NCI-H1417 treated with DMSO at 0.1 percent for 48 hours (cell line): ENCODE measurements around the gene GATAD2A.

Experiments
- DNase-seq: peaks from one replicate; lab custom pipeline; 2025; lab: John Stamatoyannopoulos, UW

Gene GATAD2A

DNA sequence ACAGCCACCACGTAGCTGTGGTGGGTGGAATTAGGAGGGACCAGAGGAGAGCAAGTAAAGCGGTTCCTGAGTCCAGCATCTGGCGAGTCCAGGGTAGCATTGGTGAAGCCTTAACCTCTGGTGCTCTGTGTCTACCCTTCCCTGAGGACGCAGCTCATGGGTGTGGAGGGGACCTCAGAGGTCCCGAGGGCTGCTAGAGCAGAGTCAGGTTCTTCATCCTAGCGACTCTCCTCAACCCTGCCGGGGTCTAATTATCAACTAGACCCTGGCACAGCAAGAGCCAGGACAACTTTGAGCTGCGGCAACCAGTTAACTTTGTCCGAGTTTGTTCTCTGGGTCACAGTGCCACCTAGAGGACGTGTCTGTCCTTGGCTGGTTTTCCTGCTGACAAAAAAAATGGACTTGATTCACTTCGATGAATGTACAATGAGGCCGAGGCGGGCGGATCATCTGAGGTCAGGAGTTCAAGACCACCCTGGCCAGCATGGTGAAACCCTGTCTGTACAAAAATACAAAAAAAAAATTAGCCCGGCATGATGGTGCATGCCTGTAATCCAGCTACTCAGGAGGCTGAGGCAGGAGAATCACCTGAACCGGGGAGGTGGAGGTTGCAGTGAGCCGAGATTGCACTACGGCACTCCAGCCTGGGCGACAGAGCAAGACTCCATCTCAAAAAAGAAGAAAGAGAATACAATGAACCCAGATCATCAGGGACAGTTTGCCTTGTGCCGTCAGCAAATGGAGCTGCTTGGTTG lies 84.9 kb downstream of the GATAD2A start:
- DNase-seq, result peak; percentile 1

DNA sequence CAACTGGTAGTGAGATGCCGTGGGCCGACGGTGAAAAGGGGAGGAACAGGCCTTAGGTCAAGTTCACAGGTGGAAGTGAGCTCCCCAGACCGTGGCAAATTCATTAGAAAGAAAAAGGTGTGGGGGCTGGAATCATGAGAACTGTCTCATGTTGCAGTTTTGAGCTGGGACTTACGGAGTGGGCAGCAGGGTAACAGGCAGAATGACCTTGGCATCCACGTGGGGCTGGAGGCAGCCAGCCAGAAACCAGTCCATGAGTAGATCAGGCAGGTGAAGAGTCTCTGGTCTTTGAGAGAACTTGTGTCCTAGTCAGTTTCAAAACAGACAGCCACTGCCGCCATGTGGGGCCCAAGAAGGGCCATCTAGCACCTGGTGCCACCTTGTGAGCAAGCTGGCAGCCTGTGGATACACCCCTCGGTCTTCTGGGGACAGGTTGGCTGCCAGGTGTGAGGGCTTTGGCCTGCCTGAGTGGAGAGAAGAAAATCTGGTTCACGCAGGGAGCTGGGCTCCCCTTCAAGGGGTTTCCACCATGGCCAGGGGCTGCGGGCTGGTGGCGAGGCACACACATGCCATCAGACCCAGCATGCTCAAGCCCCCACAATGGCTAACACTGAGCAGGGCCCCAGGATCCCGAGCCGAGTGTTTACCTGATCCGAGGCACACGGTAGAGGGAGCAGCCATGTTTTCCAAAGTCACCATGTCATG lies 86.0 kb downstream of the GATAD2A start:
- no peak for DNase-seq

DNA sequence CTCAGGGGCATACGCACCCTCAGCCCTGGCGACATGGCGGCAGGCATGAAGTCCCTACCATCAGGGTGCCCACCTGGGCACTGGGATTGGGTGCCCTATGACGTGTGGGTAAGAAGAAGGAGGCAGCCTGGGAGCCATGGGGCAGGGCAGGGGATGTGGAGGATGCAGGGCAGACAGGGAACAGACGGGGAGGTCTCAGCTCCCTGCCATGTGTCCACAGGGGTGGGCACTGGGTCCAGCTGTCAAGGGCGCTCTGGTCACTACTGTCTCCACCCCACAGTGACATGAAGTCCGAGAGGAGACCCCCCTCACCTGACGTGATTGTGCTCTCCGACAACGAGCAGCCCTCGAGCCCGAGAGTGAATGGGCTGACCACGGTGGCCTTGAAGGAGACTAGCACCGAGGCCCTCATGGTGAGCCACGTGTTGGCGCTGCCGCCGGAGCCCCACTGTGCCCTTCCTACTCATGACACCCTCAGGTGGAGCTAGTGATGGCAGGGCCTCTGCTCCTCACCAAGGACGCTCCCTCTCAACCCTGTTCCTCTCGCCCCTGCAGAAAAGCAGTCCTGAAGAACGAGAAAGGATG lies 86.6 kb downstream of the GATAD2A start:
- no peak for DNase-seq

DNA sequence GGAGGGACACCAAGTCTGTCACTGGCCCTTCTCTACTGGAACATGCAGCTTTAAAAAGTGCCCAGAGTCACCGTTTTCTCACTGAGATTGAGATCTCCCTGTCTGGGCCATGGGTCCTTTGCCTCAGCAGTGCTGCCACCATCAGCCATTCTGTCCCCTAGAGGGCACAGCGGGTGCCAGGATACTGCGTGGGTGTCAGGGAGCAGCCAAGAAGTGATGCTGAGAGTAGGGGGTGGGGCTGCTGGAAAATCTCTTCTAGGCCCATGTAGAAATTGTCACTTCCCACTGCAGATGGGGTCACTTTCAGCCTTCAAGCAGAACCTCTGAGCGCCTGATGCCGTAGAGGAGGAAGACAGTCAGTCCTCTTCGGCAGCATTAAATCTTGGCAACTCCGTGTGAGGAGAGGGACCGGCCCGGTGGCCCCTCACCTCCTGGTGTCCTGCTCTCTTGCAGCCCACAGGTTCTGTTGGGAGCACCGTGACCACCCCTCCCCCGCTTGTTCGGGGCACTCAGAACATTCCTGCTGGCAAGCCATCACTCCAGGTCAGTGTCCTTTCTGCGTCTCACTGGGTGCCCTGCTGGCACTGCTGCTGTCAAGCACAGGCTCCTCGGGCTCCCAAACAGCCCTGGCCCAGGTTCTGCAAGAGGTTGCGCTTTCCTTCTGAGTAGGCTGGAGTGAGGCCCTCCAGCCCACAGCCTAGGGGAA lies 88.5 kb downstream of the GATAD2A start:
- DNase-seq, result no peak

DNA sequence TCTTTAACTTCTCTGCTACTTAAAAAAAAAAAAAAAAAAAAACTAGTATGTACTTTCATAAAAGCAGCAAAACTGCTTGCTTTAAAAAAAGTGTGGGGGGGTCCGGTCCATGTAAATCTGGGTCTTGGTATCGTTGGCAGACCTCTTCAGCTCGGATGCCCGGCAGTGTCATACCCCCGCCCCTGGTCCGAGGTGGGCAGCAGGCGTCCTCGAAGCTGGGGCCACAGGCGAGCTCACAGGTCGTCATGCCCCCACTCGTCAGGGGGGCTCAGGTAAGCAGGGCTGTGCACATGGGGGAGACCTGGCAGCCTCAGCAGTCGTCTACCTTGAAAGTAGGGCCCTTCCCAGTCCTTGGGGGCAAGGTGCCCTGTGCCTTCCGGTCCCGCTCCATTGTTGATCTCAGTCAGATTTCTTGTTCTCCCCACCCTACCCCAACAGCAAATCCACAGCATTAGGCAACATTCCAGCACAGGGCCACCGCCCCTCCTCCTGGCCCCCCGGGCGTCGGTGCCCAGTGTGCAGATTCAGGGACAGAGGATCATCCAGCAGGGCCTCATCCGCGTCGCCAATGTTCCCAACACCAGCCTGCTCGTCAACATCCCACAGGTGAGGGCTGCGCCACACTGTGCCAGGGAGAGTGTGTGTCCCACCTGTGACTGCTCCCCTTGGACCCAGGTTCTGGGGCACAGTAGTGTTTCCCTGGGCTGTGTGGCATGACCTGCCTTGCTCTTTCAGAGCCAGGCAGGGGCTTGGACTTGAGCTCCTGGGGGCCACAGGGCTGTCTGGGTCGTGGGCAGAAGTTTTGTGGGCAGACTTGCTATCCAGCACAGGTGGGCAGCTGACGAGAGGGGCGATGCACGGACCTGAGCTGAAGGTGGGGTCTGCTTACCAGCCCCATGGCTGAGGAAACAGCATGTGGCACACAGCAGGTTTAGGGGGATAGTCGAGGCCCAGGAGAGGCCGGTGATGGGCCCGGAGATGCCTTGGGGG lies 90.4 kb downstream of the GATAD2A start:
- DNase-seq, result no peak

DNA sequence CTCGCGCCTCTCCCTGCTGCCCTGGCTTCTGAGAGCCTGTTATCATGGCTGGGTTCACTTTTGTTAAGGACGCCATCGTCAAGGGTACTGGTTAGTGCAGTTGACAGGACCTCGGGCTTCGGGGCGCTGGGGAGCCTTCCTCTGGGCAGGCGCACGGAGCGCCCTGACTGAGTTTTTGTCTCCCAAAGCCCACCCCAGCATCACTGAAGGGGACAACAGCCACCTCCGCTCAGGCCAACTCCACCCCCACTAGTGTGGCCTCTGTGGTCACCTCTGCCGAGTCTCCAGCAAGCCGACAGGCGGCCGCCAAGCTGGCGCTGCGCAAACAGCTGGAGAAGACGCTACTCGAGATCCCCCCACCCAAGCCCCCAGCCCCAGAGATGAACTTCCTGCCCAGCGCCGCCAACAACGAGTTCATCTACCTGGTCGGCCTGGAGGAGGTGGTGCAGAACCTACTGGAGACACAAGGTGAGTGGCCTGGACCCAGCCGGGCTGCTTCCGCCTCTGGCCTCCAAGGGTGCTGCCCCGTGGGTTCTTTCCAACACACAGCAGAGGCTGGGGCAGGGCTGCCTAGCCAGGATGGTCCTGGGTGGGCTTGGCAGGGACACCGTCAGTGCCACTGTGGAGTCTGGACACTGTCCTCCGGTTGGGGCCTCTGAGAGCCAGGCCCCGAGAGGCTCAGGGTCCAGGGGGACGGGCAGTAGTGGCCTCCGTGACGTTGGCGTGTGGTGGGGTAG lies 92.9 kb downstream of the GATAD2A start:
- no peak for DNase-seq

DNA sequence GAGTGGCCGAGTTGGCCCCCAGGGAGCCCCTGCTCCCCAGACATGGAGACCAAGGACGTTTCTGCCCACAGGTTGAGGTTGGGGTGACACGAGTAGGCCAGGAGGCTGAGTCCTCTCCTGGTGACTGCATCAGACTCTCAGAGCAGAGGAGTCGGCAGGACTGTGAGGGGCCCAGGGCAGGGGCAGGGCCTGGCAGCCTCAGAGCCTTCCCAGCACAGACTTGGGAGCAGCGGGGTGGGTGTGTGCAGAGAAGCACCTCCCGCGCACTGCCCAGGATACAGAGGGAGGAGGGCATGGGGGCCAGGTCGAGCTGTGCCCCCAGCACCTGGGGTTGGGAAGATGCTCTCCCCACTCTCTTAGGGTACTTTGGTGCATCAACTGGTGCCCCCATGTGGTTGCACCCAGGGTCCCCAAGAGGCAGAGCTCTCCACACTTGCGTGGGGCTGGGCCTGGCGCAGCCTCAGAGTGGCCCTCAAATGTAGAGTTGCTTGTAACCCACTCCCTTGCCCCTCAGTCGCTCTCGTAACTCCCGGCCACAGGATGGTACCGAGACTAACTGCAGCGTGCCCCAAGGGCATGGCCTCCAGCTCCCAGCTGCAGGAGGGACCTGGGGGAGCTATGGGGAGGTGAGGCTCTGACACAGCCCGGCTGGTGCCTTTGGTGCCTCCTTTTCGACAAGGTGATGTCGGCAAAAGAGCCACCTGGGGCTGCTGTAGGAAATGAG lies 94.0 kb downstream of the GATAD2A start:
- DNase-seq, result no peak

DNA sequence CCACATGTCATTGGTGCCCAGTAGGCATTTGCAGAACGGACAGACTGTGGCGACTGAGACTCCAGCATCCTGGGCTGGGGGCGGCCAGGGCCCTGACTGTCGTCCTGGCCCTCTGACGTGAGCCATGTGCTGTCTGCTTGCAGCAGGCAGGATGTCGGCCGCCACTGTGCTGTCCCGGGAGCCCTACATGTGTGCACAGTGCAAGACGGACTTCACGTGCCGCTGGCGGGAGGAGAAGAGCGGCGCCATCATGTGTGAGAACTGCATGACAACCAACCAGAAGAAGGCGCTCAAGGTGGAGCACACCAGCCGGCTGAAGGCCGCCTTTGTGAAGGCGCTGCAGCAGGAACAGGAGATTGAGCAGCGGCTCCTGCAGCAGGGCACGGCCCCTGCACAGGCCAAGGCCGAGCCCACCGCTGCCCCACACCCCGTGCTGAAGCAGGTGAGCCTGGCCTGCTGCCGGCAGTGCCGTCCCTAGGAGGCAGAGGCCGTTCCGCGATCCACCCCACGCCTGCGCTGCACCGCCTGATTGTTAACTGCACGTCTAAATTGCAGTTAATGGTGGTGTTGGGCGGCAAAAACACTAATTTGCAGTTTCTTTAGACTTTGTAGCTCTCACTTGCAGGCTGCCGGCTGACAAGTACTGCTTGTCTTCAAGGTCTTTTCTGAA lies 95.6 kb downstream of the GATAD2A start:
- DNase-seq, result no peak

DNA sequence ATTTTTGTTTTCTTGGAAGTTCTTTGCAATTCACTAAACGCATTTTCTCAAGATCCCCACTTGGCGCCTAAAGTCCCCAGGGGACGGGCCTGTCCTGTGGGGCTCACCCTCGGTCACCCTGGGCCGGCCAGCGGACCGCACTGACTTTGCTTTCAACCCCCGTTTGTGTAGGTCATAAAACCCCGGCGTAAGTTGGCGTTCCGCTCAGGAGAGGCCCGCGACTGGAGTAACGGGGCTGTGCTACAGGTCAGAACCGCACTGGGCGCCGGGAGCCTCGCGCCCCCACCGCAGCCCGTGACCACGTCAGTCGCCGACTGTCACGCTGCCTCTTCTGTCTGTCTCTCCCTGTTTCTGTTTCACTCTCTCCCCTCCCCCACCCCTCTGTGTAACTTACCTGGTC lies 96.3 kb downstream of the GATAD2A start:
- DNase-seq, result no peak

DNA sequence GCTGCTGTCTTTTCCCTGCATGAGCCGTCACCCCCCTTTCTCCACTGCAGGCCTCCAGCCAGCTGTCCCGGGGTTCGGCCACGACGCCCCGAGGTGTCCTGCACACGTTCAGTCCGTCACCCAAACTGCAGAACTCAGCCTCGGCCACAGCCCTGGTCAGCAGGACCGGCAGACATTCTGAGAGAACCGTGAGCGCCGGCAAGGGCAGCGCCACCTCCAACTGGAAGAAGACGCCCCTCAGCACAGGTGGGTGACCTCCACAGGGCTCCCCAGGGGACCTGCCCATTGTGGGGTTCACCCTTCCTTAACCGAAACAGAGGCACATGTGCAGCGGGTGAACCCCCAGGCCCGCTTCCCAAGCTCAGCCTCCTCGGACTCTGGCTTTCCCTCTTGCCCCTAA lies 96.8 kb downstream of the GATAD2A start:
- DNase-seq, result no peak

DNA sequence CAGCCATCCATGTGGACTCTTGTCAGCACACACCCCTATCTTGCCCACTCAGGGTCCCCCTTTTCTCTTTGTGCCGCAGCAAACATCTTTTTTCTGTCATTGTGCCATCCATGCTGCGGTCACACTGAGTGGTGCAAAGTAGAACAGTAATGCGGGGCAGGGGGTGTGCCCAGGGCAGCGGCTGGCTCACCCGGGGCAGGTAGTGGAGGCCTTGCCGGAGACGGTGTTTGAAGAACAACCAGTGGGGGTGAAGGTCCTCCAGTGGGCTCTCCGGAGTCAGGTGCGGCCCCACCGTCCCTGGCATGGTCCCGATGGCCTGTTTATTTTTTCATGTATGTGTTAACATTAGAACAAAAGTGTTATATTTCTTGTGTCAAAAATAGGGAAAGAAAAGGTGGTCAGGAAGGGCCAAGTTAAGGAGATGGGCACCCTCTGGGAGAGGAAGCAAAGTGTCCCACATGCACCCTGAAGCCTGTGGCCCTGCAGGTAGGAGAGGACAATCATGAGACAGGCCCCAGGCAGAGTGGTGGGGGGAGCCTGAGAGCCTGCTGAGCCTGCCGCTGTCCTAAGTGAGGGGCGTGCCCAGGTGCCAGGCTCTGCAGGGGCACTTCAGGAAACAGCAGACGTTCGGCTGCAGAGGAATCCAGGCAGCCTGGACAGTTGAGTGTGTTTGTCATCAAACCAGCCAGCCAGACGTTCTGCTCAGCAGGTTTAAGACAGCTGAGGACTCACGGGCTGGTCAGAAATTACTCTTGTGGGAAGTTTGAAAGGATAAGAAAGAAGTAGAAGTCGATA lies 97.5 kb downstream of the GATAD2A start:
- no peak for DNase-seq

DNA sequence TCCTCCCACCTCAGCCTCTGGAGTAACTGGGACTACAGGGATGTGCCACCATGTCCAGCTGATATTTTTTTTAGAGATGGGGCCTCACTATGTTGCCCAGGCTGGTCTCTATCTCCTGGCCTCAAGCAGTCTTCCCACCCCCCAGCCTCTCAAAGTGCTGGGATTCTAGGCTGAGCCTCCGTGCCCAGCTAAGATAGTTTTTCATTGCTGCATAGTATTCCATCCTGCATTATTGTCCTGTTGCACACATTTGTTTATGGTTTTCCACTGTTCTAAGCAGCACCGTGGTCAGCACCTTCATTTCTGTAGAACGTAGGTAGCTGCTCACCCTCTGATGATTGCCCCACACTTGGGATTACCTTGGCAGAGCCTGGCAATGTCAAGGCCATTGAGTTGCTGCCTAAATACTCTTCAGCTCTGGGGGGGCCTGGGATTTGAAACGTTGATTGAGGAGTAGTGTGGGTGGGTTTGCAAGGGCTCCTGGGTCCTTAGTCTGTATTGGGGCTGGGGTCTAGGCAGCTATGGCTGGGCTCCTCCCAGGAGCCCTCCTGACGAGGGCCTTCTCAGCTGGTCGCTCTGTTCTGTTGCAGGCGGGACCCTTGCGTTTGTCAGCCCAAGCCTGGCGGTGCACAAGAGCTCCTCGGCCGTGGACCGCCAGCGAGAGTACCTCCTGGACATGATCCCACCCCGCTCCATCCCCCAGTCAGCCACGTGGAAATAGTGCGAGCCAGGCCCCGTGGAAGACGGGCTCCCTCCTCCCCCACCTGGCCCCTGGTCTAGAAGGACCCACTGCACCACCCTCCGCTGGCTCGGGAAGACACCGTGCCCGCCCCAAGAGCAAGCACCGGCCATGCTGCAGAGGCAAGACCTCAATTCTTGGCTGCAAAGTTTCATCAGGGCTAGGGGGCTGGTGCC lies 99.5 kb downstream of the GATAD2A start:
- no peak for DNase-seq

DNA sequence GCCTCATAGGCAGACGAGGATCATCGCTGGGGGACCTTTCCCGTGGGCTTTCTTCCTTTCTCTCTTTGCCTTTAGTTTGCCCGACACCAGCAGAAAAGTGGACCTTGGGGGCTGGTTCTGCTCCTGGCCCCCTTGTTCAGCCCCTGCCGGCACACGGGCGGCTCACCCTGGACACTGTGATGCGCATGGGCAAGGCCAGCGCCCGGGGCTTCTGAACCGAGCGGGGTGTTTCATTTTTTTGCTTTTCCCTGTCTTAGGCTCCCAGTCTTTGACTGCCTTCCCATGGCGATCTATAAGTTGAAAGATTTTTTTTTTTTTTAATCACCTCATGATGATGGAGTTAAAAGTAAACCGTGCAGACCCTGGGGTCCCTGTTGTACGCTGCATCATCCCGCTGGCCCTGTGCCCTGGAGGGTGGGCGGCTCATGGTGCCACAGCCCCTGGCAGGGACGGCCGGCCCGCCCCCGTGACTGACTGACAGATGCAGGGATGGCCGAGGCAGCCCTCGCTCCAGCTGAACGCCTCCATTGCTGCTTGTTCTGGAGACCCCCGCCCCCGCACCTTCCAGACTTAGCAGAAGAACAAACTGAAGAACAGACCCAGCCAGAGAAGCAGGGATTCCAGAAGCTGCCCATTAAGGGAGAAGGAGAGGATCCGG lies 100.3 kb downstream of the GATAD2A start:
- DNase-seq, result no peak

DNA sequence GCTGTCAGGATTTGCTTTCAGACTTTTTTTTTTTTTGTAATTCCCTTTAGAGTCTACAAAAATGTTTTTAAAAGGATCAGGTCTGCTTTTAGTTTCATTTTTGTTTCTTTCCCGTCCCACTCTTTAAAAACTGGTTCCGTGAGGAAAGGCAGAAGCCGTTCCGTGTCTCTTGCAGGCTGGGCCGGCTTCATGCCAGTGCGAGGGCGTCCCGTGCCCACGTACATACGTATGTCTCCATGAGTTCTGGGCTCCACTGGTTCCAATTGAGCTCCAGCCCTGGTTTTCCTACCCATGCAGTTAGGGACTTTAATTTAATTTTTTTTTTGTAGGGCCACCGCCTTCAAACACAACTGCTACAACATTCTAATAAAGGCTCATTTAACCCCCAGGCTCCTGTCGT lies 101.1 kb downstream of the GATAD2A start:
- DNase-seq, result no peak

DNA sequence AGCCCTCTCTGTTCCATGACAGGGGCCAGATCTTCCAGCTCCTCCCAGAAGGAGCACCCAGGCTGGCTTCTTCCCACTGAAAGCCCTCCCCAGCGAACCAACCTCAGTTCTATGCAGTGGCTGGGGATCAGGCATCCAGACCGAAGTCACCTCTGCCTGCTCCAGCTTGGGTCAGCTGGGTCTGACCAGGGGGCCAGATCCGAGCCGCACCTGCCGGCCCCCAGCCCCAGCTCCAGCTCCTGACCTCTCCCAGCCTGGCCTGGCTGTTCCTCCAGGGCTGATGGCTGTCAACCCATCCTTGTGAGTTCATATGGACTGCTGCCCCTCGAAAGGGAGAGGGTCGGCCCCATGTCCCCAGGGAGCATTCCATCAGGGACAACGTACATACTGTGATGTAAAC lies 101.9 kb downstream of the GATAD2A start:
- no peak for DNase-seq

DNA sequence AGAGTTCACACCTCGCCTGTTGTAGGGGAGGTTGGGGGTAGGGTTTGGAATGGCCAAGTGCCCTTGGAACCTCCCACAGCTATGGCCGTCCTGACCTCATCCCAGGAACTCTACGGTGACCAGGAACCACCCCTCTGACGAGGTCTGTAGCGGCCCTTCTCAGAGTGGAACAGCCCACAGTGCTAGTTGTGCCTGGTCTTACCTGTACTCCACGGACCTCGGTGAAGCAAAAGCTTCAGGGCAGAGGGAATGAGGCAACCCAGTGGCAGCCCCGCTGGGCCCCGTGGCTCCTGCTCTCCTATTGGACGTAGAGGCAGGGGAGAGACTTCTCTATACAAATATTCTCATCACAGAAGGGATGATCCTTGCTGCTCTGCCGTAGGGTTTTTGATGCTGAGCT lies 102.7 kb downstream of the GATAD2A start:
- no peak for DNase-seq

DNA sequence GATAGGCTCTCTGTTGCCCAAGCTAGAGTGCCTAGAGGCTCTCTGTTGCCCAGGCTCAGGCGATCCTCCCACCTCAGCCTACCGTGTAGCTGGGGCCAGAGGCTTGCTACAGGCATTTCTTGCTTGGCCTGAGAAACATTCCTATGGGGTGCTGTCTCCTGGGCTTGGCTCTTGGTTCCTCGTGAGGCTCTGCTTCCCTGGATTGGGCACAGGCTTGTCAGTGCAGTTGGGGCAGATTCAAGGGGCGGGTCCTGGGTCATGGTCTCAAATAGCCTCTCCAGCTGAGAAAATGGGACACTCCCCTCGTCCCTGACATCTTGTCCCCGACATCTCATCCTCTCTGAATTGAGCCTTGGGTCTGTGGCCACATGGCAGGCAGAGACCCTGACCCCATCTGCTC lies 105.0 kb downstream of the GATAD2A start:
- DNase-seq, result no peak
